BJ (cell line): ENCODE results near the gene POTEJ. TPM values are rescaled to one million over a fixed set of nuclear protein-coding genes. Genes with fewer than 3 reads are reported as not detected.
"Not testable (repeated sequence)": the region's sequence is repeated elsewhere in the genome, so short reads cannot be mapped to it uniquely, and the experiment has no call there.

ENCODE experiments used
- CTCF ChIA-PET: fragments of 350-600 bp; formaldehyde crosslinking; extraction: SDS; loops from one replicate; lab custom pipeline; 2021; ENCODE audit warnings: antibody characterized with exemption, inconsistent platforms; lab: Yijun Ruan, JAX
- POLR2A ChIA-PET: fragments of 300-600 bp; sonication (Branson Sonifier 250); formaldehyde crosslinking; extraction: SDS; loops from one replicate; lab custom pipeline; 2021; ENCODE audit warnings: antibody characterized with exemption; lab: Charles Lee
- DNase-seq: peaks from one replicate; pipeline ENCODE4 v3.0.0-alpha.2; 2011; ENCODE audit warnings: low read depth
- H3K27me3 ChIP-seq: 2 replicates; pipeline ENCODE4 v1.6.0; 2011; ENCODE audit warnings: low read length; ENCODE audit not compliant: control insufficient read depth, insufficient read depth
- H3K36me3 ChIP-seq: 2 replicates; pipeline ENCODE4 v1.5.1; 2011; ENCODE audit warnings: low read length; ENCODE audit not compliant: control insufficient read depth, insufficient read depth
- H3K4me3 ChIP-seq: 2 replicates; pipeline ENCODE4 v1.5.1; 2011; ENCODE audit warnings: low read depth, mild to moderate bottlenecking, control low read depth, low read length
- polyA plus RNA-seq: library from polyadenylated mRNA; depleted of rRNA; stranded (reverse); fragments of >200 nt; gene quantifications from 2 replicates; pipeline ENCODE4 v1.2.3, GENCODE V29; 2011

Gene POTEJ
- polyA plus RNA-seq, 1 experiment, result not detected

DNA sequence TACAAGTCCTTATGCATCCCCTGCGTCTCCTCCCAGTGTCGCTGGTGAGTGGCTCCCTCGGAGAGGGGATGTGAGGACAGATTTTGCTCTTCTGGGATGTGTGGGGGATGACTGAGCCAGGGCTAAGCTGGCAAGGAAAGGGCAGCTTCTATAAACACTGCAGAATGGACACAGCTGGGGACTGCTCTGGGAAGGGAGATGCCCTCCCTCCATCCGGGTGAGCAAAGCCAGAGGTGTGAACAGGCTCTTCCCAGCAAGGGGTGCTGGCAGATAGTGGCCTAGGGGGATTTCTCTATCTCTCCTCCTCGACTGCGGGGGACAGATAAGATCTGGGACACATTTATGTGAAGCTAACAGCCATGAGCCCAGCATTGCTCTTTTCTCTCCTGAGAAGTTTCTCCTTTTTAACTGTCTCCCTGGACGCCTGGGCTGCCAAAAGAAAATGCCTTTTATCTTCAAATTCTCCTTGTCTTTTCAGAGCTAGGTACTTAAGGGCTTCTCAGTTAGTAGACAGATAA, 20.3 kb upstream of the POTEJ start:
- H3K4me3 ChIP-seq, POLR2A ChIA-PET, H3K36me3 ChIP-seq, H3K27me3 ChIP-seq, DNase-seq, CTCF ChIA-PET: not testable (repeated sequence)

GRCh38 chr2:130592791-130593414, 18.3 kb upstream of the POTEJ start:
- H3K36me3 ChIP-seq, POLR2A ChIA-PET, CTCF ChIA-PET, DNase-seq, H3K27me3 ChIP-seq, H3K4me3 ChIP-seq: not testable (repeated sequence)

GRCh38 chr2:130594011-130594410, 17.2 kb upstream of the POTEJ start:
- CTCF ChIA-PET, POLR2A ChIA-PET, H3K36me3 ChIP-seq, DNase-seq, H3K4me3 ChIP-seq, H3K27me3 ChIP-seq: not testable (repeated sequence)

DNA sequence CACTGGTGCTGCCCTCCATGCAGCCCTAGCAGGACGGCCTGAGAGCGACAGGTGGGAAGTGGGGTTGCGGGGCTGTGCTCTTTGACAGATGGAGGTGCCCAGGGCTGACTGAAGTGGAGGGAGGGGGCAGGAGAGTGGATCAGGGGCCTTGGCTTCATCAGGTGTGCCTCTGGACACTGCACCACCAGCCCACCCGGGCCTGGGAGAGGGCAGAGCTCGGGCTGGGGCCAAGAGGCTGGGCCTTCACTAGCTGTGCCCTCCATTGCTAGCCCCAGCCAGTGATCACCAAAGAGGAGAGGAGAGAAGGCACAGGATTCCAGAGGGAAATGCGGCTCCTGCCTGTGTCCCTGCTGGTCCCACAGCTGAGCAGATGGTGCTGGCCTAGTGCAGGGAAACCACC, 14.5 kb upstream of the POTEJ start:
- POLR2A ChIA-PET, DNase-seq: not testable (repeated sequence)

DNA sequence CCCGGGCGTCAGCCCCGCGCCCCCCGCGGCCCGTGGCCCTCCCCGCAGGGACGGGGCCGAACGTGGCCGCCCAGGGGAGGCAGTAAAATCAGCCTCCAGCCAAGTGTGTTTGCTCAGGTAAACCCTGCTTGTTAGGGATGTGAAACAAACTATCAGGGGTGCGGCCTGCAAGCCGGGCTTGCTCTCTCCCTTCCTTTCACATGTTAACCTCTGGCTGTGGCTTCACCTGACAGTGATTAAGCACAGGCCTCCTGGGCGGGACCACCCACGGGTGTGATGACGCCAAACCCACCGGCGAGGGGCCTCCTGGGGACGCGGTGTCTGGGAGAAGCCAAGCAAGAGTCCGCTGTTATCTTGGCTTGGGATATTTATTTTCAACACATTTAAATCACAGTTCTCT, 13.2 kb upstream of the POTEJ start:
- POLR2A ChIA-PET, H3K36me3 ChIP-seq, H3K27me3 ChIP-seq, DNase-seq, H3K4me3 ChIP-seq, CTCF ChIA-PET: not testable (repeated sequence)

More for the DNA sequence above, 14.5 kb upstream of the POTEJ start:
- H3K36me3 ChIP-seq, H3K27me3 ChIP-seq, H3K4me3 ChIP-seq, CTCF ChIA-PET: not testable (repeated sequence)

- H3K27me3 ChIP-seq, DNase-seq, CTCF ChIA-PET, H3K4me3 ChIP-seq, POLR2A ChIA-PET, H3K36me3 ChIP-seq: not testable (repeated sequence)
Measured at GRCh38 chr2:130598463-130598862, 12.8 kb upstream of the POTEJ start.

DNA sequence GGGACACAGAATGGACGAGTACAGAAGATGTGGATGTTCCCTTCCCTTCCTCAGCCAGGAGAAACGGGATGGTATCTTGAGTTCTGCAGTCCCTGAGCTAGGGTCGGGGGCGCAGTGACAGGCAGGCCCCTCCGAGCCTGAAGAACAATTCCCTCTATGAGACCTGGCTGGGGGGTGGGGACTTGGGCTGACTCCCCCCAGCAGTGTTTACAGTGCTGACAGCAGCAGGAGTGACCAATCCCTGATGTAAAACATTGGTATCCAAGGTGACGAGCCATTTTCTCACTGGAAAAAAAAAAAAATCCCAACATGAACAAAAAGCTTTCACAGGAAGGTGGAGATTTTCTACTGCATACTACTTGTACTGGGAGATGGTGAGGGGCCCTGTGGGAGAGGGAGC, 11.8 kb upstream of the POTEJ start, which contains the start of gene CFC1:
Gene CFC1 (minus strand): TSS at position 183 of the 400 bp plus-strand sequence. CDS start 288 bp downstream, outside the sequence.
- H3K4me3 ChIP-seq, DNase-seq, CTCF ChIA-PET, H3K36me3 ChIP-seq, H3K27me3 ChIP-seq, POLR2A ChIA-PET: not testable (repeated sequence)

DNA sequence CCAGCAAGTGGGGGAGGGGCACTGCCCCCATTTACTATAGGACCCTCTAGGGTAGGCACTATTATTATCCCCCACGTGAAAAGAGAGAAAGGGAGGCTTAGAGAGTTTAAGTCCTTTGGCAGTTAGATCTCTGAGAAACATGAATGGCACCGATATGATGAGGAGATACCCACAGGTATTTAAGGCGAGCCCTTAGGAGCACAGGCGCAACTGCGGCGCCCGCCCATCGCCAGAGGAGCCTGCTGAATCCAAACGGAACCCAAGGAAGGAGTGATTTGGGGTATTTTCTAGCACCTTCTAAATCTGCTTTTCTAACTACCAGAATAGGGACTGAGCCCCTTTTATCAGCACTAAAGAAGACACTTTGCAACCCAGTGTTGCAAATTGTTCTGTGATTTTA, 11.3 kb upstream of the POTEJ start:
- H3K36me3 ChIP-seq, DNase-seq, H3K27me3 ChIP-seq, POLR2A ChIA-PET, CTCF ChIA-PET, H3K4me3 ChIP-seq: not testable (repeated sequence)

- POLR2A ChIA-PET, DNase-seq, H3K36me3 ChIP-seq, H3K27me3 ChIP-seq, H3K4me3 ChIP-seq, CTCF ChIA-PET: not testable (repeated sequence)
Measured at GRCh38 chr2:130601648-130602302, 9.5 kb upstream of the POTEJ start.

GRCh38 chr2:130608276-130609001, 2.8 kb upstream of the POTEJ start:
- H3K27me3 ChIP-seq, CTCF ChIA-PET, POLR2A ChIA-PET, DNase-seq, H3K4me3 ChIP-seq, H3K36me3 ChIP-seq: not testable (repeated sequence)

GRCh38 chr2:130609002-130609920, 2.0 kb upstream of the POTEJ start:
- H3K27me3 ChIP-seq, DNase-seq, H3K4me3 ChIP-seq, H3K36me3 ChIP-seq, CTCF ChIA-PET, POLR2A ChIA-PET: not testable (repeated sequence)

DNA sequence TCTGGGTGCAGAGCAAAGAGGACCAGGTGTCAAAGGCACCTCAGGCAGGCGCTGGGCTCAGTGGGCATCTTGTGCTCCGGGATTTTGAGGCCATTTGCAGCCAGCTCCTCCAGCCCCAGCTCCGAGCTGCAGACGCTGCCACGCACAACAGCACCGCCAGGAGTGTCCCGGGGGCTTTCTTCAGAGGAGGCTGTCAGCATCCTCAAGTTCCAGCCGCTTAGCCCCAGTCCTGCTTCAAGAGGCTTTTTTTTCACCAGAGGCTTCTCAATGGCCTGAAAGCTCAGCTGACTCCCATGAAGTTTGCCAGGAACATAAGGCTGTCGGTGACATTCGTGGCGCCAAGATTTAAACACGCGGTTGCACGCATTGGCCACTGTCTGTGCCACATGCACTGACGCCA, 754 bp upstream of the POTEJ start:
- DNase-seq, CTCF ChIA-PET, H3K4me3 ChIP-seq, H3K27me3 ChIP-seq, H3K36me3 ChIP-seq, POLR2A ChIA-PET: not testable (repeated sequence)
